ENCODE data around the gene SP110. TPM values are rescaled to one million over a fixed set of nuclear protein-coding genes. Genes with fewer than 3 reads are reported as not detected.

SP110 gene
- total and polyA plus RNA-seq, 2 of the 4 experiments (the other 2 are of a cell fraction): 9.3 to 10.2 TPM

- no peak for TF ChIP-seq RAD21 (IDR thresholded peaks at IDR 0.05; ENCODE audit: low read length)
Observed at GRCh38 chr2:230128623-230129342, 91.0 kb downstream of the SP110 start (continued).

- no peak overlapping the region for H2BK120ac ChIP-seq (ENCODE audit: low read depth, low read length)
Observed at GRCh38 chr2:230127195-230127594, 92.6 kb downstream of the SP110 start.

More at GRCh38 chr2:230127195-230127594, 92.6 kb downstream of the SP110 start:
- ATAC-seq (ENCODE audit: low read depth) (no peak), DNase-seq (no peak)
- Histone ChIP-seq H3K27me3 (ENCODE audit: control insufficient read depth, insufficient read depth, low read length) (no peaks in the 10 kb centered on the region; the same call in 1 of the 2 replicates), H3K9me1 (ENCODE audit: insufficient read depth, low read length) (no peaks in the 10 kb centered on the region), H3K4me2 (ENCODE audit: low read depth, low read length) (no peak overlapping the region), H2BK20ac (ENCODE audit: low read depth, low read length) (no peak overlapping the region), H4K8ac (ENCODE audit: low read depth in 2 of 2, low read length in 2 of 2) (no peak overlapping the region), H4K5ac (ENCODE audit: low read depth, low read length) (no peak overlapping the region), H2AK5ac (ENCODE audit: low read depth, low read length) (no peak overlapping the region), H3K36me3 (ENCODE audit: control insufficient read depth, insufficient read depth, low read length) (no peaks in the 10 kb centered on the region), H4K91ac (ENCODE audit: insufficient read depth, low read depth, low read length) (no peak overlapping the region), H4K20me1 (ENCODE audit: insufficient read depth, low read length) (no peaks in the 10 kb centered on the region), H3K4me1 (ENCODE audit: control insufficient read depth, insufficient read depth, low read length) (no peaks in the 10 kb centered on the region; the same call in 1 of the 2 replicates), H3K9ac (ENCODE audit: low read depth, low read length) (no peak overlapping the region), H2BK5ac (ENCODE audit: low read depth, low read length, poor library complexity, severe bottlenecking) (no peak overlapping the region), H2BK15ac (ENCODE audit: low read depth, low read length) (no peak overlapping the region), H3K79me1 (ENCODE audit: low read depth in 1 of 2, low read length in 2 of 2) (no peaks in the 10 kb centered on the region), H3K27ac (ENCODE audit: insufficient read depth, low read length) (no peak overlapping the region), H2AFZ (replicated peaks; ENCODE audit: low read length, poor library complexity) (no peak overlapping the region), H3K56ac (ENCODE audit: extremely low read depth, insufficient read depth, low read length) (no peak overlapping the region), H3K4me3 (ENCODE audit: insufficient read depth, low read depth, low read length) (no peak overlapping the region), H3K18ac (ENCODE audit: low read depth, low read length) (no peak overlapping the region), H3K9me3 (ENCODE audit: control insufficient read depth, insufficient read depth, low read length) (no peaks in the 10 kb centered on the region), H3K23ac (ENCODE audit: low read depth, low read length) (no peak overlapping the region), H3K4ac (ENCODE audit: low read depth, low read length) (no peak overlapping the region), H3K14ac (replicated peaks; ENCODE audit: low read depth, low read length) (no peak overlapping the region), H2AK9ac (replicated peaks; ENCODE audit: low read depth, low read length, poor library complexity) (no peak overlapping the region)
- ChIA-PET POLR2A (ENCODE audit: unreplicated experiment) (no interaction called here), CTCF (no interaction called here)
- intact Hi-C loops (cut with micrococcal nuclease) (no loop called here), in situ Hi-C loops (cut with MboI; ENCODE audit: low sequenced_read_pairs) (no loop called here), dilution Hi-C loops (cut with HindIII; ENCODE audit: low sequenced_read_pairs, unreplicated experiment) (no loop called here)
- WGBS, 2 experiments (ENCODE audit: extremely low coverage in 2 of 2, insufficient read length in 1 of 2): no CpG with 5 or more reads among the region's 1 CpG
- BruUV-seq (replicated peaks): no TSS peak
- no peak for TF ChIP-seq MAFK (IDR thresholded peaks at IDR 0.05; ENCODE audit: low read depth, low read length)
- TF ChIP-seq SMC3 (IDR thresholded peaks at IDR 0.05; ENCODE audit: low read depth, low read length): no peak
- TF ChIP-seq POLR2A (IDR thresholded peaks at IDR 0.05; ENCODE audit: low read depth, low read length): no peak
